Gastroesophageal sphincter (tissue), 3 donors: ENCODE measurements around the gene SEL1L2.
"Not testable (repeated sequence)": the region's sequence is repeated elsewhere in the genome, so short reads cannot be mapped to it uniquely, and the experiment has no call there.

Experiments used
- EP300 ChIP-seq: sonication (generic); formaldehyde crosslinking; IDR thresholded peaks from one replicate; pipeline ENCODE4 v1.6.1; 2017; ENCODE audit warnings: antibody characterized with exemption, mild to moderate bottlenecking
- POLR2A ChIP-seq, 2 donors: fragments of 450-650 bp; IDR thresholded peaks; one replicate each; pipeline ENCODE4 v1.6.1; 2017; ENCODE audit warnings: antibody characterized with exemption in 2 of 2, mild to moderate bottlenecking in 2 of 2, moderate library complexity in 1 of 2
- TF ChIP-seq, protein P1 (sequence below), 4 experiments: fragments of 200-600 bp in 2 of 4; fragments of 450-650 bp in 2 of 4; sonication (generic) in 1 of 4; IDR thresholded peaks; one replicate each; pipeline ENCODE4 v1.5.1; 2017 to 2019; ENCODE audit warnings: antibody characterized with exemption in 4 of 4, mild to moderate bottlenecking in 2 of 4, moderate library complexity in 2 of 4

DNA sequence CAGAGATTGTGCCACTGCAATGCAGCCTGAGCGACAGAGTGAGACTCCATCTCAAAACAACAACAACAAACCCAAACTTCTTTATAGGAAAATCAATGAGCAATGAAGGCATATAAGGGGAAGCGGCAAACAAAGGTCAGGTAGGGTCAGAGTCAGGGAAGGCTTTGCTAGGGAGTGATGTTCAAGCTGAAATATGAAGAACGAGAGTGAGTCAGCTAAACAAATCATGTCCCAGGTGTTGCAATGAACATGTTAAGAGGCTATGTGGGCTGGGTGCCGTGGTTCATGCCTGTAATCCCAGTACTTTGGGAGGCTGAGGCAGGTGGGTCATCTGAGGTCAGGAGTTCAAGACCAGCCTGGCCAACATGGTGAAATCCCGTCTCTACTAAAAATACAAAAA is 1.5 kb upstream of the SEL1L2 start:
- TF ChIP-seq, protein P1, sequence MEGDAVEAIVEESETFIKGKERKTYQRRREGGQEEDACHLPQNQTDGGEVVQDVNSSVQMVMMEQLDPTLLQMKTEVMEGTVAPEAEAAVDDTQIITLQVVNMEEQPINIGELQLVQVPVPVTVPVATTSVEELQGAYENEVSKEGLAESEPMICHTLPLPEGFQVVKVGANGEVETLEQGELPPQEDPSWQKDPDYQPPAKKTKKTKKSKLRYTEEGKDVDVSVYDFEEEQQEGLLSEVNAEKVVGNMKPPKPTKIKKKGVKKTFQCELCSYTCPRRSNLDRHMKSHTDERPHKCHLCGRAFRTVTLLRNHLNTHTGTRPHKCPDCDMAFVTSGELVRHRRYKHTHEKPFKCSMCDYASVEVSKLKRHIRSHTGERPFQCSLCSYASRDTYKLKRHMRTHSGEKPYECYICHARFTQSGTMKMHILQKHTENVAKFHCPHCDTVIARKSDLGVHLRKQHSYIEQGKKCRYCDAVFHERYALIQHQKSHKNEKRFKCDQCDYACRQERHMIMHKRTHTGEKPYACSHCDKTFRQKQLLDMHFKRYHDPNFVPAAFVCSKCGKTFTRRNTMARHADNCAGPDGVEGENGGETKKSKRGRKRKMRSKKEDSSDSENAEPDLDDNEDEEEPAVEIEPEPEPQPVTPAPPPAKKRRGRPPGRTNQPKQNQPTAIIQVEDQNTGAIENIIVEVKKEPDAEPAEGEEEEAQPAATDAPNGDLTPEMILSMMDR (IDR thresholded peaks at IDR 0.05), result not testable (repeated sequence)
- TF ChIP-seq EP300; POLR2A (IDR thresholded peaks at IDR 0.05): not testable (repeated sequence)
